HPDE6-E6E7 (cell line): ENCODE measurements around the gene MVB12B.
A peak's percentile ranks its signal among the peaks of the same experiment; 100 is the strongest.

Experiments
- DNase-seq: peaks from one replicate; pipeline ENCODE4 v3.0.0; 2011; ENCODE audit warnings: missing footprints; ENCODE audit errors: extremely low spot score

MVB12B gene

DNA sequence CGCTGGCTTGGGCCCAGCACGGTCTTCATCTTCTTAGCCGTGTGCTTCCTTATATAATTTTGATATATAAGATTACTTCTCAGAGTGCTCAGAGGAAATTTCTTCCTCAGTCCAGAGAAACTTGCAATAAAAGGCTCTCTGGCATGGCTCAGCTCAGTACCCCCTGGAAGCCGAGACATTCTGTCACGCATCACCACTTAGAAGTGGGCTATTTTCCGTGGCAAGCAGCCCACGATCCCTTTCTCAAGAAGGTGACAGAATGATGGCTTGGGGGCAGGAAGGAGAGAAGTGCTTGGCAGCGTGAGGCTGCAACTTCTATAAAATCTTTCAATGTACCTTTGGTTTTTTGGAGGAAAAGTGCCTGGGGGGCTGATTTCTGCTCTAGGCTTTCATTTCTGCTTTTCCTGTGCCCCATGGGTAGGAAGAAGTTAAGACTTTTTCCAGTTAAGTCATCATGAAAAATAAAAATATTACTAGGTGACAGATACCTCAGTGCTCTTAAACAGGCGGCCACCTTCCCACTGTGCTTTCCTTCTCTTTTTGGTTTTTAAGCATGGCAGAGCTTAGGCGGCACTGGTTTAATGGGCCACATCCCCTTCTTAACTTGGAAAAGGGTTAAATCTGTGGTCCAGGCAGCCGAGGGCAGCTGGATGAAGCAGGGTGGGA is 104.6 kb downstream of the MVB12B start:
- no peak for DNase-seq

DNA sequence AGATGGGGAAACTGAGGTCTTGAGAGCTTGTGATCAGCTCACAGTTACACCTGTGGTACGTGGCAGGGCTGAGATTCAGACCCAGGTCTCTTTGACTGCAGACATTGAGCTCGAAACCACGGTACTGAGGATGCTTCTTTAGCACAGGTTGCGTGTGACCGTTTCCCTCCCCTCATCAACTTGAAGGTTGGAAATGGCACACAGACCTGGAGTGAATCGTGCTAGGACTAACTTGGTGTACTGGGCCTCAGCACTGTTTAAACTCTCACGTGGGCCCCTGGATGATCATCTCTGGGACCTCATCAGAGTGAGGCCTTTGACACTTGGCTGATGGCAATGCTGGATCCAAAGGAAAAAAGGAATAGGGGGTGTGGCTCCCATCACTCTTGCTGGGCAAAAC is 106.0 kb downstream of the MVB12B start:
- DNase-seq, result no peak

DNA sequence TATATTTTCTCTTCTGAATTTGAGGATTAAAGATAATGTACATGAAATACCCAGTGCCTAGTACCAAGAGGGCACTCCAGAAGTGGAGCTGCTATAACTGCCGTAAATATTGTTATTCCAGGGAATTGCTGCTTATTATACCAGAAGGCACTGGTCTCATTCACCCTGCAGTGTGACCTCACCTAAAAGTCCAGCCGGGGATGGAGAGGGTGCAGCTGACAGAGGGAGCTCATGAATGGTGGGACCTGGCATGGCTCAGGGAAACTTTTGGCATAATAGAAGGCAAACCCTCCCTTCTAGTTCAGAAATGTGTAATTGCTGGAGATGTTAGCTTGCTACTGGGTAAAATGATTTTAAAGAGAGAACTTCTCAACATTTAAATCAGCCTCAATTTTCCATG is 108.5 kb downstream of the MVB12B start:
- no peak for DNase-seq

DNA sequence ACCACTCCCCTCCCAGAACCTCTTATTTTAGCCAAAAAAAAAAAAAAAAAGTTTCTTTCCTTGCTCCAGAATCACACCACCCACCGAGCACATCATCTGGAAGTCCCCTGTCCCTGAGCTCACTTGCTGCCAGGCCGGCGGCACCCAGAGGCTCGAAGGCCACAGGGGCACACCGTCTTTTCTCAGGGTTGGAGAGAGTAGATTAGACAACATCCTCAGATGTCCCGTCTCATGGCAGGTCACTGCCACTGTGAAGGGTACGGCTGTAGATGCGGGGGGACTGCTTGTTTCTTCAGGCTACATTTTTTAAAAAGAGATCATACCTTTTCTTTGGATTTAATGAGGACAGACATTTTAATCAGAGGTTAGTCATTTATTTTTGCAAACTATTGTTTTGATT is 109.0 kb downstream of the MVB12B start:
- DNase-seq, result no peak

DNA sequence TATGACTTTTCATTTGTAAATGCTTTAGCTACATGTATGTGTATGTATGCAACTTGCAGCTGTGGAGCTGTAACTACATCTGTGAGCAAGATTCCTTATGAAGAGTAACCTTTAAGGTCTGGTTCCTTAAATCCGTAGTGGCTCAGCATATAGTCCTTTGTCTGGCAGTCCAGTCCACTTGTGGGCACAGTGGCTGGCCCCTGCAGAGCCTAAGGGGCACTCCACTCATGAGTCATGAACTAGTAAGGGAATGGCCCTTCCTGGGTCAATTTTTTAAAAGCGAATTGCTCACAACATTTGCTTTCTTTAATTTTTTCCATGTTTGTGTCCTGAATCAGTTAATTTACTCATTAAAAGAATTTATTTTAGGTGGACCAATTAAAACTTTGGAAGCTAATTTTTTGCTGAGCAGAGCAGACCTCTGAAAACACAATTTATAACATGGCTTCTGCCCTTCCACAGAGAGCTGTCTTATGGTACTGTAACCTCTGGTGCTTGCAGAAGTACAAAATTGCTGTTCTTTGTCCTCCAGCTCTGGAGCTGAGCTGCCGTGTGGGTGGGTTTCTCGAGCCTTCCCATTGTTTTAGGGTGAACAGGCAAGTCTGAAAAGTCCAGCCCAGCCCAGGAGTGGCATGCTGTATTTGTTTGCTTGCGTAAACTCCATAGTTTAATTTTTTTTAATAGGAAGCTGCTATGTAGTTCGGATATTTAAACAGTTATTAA is 110.1 kb downstream of the MVB12B start:
- DNase-seq, result no peak

DNA sequence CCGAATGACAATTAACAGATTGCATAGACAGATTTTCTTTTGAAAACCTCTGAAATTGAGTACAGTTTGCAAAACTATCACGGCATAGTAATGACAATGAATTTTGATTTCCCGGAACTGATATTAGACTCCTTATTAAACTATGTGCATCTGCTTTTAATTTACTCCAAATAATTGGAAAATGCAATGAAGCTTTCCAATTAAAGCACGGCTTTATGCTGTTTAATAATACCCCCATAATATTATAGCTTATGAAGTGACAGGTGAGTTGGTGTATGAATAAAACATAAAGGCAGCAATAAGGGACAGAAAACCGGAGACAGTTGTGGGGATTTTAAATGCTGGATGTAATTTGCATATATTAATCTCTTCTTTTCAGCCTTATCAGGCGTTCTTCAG is 110.6 kb downstream of the MVB12B start:
- DNase-seq, result no peak

DNA sequence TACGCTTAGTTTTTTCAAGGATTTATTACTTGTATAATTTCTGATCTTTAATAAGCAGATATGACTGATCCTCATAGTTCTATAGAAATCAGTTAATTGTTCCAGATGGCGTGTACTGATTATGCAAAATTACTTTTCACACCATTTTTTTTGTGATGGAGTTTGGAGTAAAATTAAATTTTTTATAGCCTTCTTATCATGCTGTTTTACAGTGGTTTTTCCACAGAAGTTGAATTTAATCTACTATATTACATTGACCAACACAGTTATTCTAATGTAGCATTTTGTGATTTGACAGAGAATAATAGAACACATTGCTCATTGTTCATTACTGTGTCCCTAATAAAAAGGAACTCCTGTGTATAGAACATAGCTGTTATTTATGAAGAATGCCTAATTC is 111.1 kb downstream of the MVB12B start:
- no peak for DNase-seq

DNA sequence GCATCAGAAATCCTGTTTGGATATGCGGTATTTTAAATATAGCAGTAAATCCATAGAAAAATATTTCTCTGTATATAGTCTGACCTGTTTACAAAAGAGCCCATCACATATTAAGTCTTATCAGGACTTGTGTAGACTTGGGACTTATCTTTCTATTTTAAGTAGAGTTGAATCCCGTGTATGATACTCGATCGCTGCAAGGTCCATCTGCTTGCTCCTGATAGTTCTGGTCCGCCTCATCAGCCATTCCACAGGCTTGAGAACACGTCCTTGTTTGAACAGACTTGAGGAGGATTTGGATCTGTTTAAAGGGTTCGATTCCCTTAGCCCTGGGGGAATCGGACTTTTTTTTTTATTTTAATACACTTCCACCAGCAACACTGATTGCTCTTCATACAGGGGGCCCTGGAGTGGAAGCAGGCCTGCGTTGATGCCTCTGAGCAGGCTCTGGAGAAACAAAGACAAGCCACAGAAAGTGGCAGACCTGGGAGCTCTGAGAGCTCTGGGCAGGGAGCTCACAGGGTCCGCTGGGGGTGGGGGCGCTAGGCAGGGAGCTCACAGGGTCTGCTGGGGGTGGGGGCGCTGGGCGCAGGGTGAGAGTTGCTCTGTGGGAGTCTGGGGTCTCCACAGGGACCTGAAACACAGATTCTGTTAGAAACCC is 112.2 kb downstream of the MVB12B start:
- DNase-seq, result no peak

DNA sequence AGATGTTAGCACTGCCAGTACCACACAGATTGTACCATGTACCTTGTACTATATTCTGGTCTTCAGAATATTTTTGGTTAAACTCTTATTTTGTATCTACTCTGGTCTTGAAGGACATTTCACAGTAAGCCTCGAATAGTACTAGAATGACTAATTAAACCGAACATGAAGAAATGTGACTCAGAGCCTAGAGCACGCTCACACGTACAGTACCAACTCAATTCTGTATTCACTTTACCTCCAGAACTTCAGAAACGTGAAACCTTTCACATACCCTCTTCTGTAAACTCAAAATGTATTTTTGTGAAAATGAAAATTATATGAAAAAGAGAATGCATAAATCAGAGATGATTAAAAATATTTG is 112.8 kb downstream of the MVB12B start:
- DNase-seq, result peak; percentile 33

DNA sequence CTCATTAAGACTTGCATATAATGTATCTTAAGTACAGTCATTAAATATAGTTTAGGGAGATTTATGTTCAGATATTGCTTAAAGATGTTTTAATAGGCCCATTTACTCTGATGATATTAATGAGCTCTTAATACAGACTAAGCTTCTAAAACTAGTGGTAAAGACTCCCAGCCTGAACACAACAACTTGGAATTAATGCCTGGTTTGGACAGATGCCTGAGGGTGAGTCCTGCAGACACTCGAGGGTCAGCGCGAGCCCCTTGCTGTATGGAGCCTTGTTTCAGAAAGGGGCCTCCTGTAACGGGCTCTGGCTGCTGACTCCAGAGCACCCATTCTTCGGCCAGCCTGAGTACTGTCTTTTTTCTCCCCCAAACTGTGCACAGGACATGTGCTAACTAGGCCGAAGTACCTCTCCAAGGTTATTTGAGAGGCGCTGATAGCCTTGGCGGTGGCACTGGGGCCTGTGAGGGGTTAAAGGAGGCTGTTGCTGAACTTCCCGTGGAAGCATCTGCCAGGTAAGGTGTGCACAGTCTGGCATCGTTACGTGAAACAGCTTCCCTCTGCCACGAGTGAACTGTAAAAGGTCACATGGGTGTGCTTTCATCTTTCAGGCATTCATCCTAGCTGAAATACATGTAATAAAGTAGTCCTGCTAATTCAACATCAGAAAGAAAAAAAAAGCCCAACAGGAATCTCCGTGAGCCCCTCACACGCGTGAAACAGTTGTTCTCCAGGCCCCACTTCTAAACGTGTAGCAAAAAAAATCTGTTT is 113.4 kb downstream of the MVB12B start:
- no peak for DNase-seq

DNA sequence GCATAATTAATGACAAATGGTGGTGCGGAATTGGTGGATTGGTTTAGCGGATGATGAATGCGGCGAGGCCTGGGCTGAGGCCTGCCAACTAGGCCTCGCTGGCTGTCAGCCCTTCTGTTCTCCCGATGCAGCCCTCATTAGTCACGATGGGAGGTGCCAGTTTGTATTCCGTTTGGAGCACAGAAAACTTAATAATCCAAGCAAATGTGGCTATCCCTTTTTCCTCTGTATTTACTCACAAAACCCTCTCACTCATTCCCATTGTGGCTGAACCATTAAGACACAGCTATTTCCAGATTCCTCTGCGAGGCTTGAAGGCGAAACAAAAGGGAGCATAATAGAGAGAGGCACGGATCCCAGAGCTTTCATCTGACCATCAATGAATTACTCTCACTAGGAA is 114.3 kb downstream of the MVB12B start:
- no peak for DNase-seq

DNA sequence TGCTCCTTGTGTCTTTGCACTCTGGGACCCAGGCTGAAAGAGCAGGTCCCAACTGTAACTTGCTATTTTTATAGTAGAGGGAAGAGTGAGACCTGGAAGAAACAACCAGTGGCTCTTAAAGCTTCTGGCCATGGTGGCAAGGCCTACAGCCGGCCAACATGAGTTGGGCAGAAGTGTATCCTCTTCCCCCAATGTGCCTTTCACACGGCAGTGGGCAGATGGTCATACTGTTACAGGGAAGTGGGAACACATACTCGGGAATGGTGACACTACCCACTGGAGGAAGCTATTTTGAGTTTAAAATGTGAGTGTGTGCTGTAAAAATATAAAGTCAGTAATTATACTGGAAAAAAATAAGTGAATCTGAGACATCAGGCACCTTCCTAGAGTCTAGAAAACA is 116.0 kb downstream of the MVB12B start:
- DNase-seq, result no peak

DNA sequence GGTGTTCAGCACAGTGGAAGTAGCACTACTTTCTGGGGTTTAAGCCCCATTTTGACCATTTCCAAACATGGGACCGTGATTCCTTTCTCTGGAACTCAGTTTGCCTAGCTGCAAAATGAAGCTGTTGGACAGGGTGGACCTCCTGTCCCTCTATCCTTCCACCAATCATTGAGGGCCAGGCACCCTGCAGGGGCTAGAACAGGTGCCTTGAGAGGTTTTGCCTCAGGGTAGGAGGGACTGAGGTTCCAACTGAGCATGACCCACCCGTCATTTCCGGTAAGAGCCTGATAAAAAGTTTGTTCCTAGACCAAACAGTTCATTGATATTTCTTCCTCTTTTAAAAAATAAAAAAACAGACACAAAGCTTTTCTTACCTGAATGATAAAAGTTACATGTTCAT is 116.5 kb downstream of the MVB12B start:
- no peak for DNase-seq

DNA sequence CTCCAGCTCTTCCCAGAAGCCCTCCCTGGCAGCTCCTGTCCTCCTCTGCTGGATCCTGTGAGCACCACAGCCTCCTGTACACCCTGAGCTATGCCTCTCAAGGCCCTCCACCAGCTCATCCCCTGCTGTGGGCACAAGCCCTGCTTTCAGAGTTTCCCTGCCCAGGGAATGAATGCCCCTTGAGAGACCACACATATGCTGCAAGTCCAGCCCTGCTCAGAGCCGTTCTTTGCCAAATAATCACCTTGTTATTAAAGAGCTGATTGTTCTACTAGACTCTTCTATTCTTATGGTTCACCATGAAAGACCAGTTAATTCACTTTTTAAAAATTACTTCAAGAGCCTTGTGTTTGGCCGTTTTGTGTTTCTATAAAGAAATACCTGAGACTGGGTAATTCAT is 121.5 kb downstream of the MVB12B start:
- DNase-seq, result no peak

DNA sequence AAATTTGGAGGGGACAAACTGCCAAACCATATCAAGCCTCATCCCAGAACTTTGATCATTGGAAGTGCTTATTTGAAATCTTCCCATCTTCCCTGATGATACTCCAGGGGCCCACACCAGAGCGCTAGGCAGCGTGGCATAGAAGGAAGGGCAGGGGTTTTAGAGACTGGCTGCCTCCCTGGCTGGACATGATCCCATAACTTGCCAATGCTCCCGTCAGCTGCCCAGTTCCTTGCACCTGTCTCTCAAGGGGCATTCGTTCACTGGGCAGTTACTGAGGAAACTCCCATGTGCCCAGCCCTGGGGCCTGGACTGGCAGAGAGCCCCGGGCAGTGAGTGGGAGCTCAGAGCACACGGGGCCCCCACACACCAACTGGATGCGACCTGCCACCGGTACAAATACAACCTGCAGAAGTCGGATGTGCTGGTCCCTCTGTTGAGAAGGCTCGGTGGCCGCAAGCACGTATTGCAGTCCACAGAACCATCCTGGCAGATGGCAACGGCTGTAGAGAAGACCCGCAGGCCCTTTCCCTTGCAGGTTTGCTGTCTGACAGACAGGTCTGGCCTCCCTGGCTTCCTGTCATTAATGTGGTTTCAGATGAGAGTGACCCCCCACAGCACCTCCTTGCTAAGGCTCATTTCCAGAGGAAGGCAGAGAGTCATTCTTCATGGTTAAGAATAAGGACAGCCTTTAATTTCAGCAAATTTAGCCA is 122.4 kb downstream of the MVB12B start:
- no peak for DNase-seq

DNA sequence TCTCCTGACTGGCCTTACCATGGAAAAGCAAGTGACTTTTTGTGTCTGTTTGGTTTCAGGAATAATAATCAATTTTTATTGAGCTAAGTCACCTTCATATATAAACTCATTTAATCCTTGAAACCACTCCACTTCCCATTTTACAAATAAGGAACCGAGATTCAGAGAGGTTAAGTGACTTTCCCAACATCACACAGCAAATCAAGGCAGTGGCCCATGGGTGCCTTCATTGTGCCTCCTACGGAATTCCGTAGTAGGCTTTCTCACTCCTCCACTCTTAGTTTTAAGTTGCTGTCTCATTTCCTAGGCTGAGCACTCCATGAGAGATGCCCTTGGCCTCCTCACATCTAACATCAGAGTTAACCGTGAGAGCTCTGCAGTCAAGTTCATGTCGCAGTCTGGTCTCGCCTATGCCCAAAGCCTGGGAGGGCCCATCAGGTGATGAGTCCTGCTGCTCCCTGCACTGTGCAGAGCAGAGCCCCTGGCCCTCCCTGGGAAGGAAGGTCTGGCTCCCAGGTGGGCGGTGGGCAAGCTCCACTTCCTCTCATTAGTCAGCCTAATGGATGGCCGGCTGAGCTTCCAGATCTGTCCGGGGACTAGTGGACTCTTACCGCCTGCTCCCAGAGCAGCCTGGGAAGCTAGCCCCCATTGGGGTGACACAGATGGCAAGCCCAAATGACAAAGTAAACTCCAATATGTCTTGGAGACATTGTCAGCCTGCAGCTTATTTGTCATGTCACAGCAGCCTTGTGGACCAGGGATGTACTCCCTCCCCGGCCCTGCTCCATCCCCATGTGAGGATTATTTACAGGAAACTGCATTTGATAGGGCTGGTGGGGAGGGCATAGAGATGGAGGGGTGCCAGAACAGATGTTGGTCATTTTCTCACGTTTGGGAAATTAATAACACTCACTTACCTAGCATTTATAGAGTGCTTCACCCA is 123.4 kb downstream of the MVB12B start:
- no peak for DNase-seq

DNA sequence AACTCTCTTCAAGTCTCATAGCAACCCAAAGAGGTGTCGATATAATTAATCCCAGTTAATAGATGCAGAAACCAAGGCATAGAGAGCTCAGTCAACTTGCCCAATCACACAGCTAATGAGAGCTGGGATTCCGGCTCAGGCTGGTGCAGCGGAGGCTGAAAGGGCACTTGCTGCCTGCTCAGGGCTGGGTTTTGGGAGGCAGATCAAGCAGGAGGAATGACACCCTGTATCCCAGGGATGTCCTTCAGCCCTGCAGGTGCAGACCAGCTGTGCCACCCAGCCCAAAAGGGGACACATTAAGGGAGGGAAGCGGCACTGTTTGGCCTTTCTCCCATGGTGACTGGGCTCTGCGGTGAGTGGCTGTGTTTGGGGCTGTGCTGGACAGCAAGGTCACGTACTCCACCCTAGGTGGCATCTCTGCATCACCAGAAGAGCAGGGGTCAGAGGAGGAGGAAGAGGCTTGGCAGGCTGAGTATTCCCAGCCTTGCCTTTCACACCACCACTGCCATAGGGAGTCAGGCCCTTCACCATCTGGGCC is 124.1 kb downstream of the MVB12B start:
- no peak for DNase-seq

DNA sequence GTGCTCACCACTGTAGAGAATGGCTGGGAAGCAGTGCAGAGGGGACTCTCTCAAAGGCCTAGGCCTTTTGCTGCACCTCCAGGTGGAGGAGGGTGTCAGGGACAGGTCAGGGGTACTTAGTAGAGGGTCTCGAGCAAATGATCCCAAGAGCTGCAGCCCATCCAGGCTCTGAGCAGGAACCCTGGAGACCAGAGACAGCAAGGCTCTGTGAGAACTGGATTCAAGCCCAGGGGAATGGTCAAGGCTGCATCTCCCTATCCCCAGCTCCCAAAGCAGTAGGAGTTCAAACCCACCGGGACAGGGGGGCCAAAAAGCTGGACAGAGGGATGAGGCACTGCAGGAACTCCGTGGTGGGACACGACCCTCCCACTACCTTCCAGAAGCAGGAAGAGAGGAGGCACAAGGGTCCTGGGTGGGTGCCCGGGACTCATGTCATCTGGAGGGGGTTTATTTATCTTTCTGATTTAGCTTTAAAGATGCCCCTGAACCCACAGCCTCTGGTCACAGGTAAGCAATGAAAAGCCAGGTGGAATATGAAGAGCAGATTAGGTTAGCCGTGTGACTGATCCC is 124.8 kb downstream of the MVB12B start:
- DNase-seq, result no peak

DNA sequence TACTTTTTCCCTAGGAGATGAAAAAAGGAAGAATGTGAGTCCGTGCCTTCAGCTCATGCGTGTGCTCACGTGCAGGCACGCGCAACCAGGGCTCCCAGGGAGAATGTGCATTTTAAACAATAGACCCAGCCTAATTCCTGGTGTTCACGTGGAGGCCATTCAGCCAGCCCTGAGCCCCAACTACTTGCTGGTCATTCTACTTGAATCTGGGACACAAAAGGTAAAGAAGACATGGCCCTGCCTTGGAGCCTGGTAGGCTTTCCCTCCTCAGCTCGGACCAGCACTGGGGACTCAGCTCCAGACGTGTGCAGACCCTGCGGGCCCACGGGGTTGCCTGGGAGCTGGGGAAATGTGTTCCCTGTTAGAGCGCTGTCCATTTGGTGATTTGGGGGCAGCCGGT is 125.5 kb downstream of the MVB12B start:
- DNase-seq, result no peak
